OCI-LY1 (cell line): ENCODE measurements around the gene HP.

ENCODE experiments used
- EZH2 ChIP-seq: fragments of 200-600 bp; sonication (generic), shearing (Covaris generic); IDR thresholded peaks from 2 replicates; pipeline ENCODE4 v1.8.0; 2017; ENCODE audit warnings: borderline replicate concordance, mixed run types, mild to moderate bottlenecking, antibody characterized with exemption, low read length, moderate library complexity, mixed read lengths
- TF ChIP-seq, protein P1 (sequence below): fragments of 200-600 bp; sonication (generic), shearing (Covaris generic); IDR thresholded peaks from 2 replicates; pipeline ENCODE4 v1.5.1; 2017; ENCODE audit warnings: mild to moderate bottlenecking, antibody characterized with exemption, low read length, moderate library complexity, mixed read lengths

DNA sequence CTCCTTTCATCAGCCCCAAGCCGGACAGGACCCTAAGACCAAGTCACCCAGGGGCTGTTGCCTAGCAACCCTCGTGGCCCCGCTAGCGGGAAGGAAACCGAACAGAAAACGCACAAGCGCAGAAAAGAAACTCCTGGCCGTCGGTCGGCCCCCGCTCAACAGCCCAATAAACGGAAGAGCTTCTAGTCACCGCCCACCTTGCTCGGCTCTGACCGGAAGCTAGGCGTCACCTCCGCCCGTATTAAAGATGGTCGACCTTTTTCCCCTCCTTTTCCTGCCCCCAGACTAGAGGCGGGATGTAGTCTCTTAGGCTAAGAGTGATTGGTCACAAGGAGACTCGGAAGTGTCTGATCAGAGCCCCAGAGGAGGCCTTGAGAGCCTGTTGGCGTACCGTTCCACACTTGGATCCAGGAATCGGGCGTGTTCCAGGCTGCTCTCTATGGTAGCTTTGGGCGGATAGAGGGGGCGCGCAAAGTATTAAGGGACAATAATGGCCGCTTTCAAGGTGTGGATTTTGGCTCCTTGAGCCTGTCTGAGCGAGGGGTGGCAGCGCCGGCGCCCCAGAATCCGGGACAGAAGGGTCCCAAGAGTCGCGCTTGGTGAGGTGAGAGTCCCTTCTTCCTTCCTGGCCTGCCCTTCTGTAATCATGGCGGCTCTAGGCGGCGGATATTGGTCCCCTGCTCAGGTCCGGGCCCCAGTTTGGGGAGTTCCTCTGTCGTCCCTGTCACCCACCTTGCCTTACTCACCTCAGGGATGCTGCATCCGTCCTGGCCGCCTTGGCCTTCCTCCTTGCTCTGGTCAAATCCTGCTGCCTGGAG lies 39.4 kb downstream of the HP start, which contains the start of the genes DHX38 and TXNL4B:
- TF ChIP-seq, protein P1, sequence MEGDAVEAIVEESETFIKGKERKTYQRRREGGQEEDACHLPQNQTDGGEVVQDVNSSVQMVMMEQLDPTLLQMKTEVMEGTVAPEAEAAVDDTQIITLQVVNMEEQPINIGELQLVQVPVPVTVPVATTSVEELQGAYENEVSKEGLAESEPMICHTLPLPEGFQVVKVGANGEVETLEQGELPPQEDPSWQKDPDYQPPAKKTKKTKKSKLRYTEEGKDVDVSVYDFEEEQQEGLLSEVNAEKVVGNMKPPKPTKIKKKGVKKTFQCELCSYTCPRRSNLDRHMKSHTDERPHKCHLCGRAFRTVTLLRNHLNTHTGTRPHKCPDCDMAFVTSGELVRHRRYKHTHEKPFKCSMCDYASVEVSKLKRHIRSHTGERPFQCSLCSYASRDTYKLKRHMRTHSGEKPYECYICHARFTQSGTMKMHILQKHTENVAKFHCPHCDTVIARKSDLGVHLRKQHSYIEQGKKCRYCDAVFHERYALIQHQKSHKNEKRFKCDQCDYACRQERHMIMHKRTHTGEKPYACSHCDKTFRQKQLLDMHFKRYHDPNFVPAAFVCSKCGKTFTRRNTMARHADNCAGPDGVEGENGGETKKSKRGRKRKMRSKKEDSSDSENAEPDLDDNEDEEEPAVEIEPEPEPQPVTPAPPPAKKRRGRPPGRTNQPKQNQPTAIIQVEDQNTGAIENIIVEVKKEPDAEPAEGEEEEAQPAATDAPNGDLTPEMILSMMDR: no peak
- no peak for TF ChIP-seq EZH2
